Astrocyte of the spinal cord (primary cell): ENCODE data around the gene CSTPP1.
"Not testable (repeated sequence)": the region's sequence is repeated elsewhere in the genome, so short reads cannot be mapped to it uniquely, and the experiment has no call there.

Experiments
- DNase-seq: peaks from one replicate; pipeline ENCODE4 v3.0.0; 2011; ENCODE audit warnings: low read depth, low spot score
- H3K4me3 ChIP-seq: 2 replicates; pipeline ENCODE4 v1.5.1; 2011; ENCODE audit warnings: low read depth, mild to moderate bottlenecking, low read length, moderate library complexity
- CTCF ChIP-seq: IDR thresholded peaks from 2 replicates; pipeline ENCODE4 v1.5.1; 2012; ENCODE audit warnings: low read depth, mild to moderate bottlenecking, low read length, inconsistent platforms
- in situ Hi-C: cut with HindIII; loops from 2 replicates; pipeline ENCODE4 v1.10.0; 2017; ENCODE audit warnings: low sequenced_read_pairs

CSTPP1 gene

GRCh38 chr11:47111318-47111804, 174.8 kb downstream of the CSTPP1 start:
- no peak for DNase-seq
- no peak for TF ChIP-seq CTCF
- in situ Hi-C loops: no loop called here
- no peak overlapping the region for H3K4me3 ChIP-seq

GRCh38 chr11:47112941-47113340, 176.4 kb downstream of the CSTPP1 start:
- in situ Hi-C loops, DNase-seq: not testable (repeated sequence)

GRCh38 chr11:47118958-47119688, 182.6 kb downstream of the CSTPP1 start:
- DNase-seq, in situ Hi-C loops, H3K4me3 ChIP-seq: not testable (repeated sequence)

More at GRCh38 chr11:47112941-47113340, 176.4 kb downstream of the CSTPP1 start:
- H3K4me3 ChIP-seq: not testable (repeated sequence)

GRCh38 chr11:47121056-47121455, 184.5 kb downstream of the CSTPP1 start:
- in situ Hi-C loops: no loop called here

GRCh38 chr11:47121731-47122130, 185.2 kb downstream of the CSTPP1 start:
- no peak for DNase-seq
- in situ Hi-C loops: no loop called here
- H3K4me3 ChIP-seq: no peak overlapping the region
- no peak for TF ChIP-seq CTCF

More at GRCh38 chr11:47121056-47121455, 184.5 kb downstream of the CSTPP1 start:
- no peak for TF ChIP-seq CTCF
- no peak for DNase-seq
- no peak overlapping the region for H3K4me3 ChIP-seq

- DNase-seq: no peak
- in situ Hi-C loops: no loop called here
- TF ChIP-seq CTCF: no peak
- no peak overlapping the region for H3K4me3 ChIP-seq
Measured at GRCh38 chr11:47123094-47123493, 186.5 kb downstream of the CSTPP1 start.

GRCh38 chr11:47124675-47125074, 188.1 kb downstream of the CSTPP1 start:
- in situ Hi-C loops: no loop called here
- H3K4me3 ChIP-seq: no peak overlapping the region
- no peak for TF ChIP-seq CTCF
- DNase-seq: no peak
